ENCODE measurements around the gene MRM3.

MRM3 gene

GRCh38 chr17:773016-773415 is 9.1 kb upstream of the MRM3 start:
- Histone ChIP-seq H3K27ac (replicated peaks) (no peak overlapping the region), H3K4me3 (replicated peaks; ENCODE audit: insufficient read depth, low read length) (no peak overlapping the region)

DNA sequence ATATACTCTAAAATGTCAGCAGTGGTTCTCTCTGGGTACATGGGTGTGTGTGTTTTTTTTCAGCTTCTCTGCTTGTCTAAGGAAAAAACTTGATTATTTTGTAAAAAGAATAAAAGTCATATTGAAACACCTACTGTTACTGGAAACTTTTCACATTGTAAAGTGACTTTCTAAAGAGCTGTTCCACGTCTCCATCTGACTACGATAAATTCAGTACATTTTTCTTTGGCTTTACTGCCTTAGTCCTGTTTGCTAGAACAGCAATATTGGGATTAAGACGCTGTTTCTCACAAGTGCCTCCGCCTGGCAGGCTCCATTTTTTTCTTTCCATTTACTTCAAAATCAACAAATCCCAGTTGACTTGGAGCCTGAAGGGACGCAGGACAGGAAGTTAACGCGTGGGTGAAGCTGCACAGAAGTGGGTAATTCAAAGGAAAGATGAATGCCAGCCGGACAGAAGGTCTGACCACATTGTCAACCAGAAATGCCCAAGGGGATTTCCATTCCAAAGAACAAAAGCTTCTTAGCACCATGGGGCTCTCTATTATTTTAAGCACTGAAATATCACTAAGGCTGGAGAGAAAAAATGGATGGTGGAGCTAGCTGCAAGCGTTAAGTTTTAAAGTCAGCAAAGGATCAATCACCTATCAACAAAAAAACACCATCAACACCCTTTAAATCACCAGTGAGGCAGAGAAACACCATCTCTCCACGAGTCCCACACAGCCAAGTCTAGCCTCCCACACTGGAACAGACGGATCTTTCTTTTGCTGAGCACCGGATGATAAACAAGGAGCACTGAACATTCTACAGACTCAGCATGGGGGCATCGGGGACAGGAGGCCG is 8.5 kb upstream of the MRM3 start:
- H3K27ac ChIP-seq (replicated peaks): no peak overlapping the region
- H3K27me3 ChIP-seq (ENCODE audit: insufficient read depth, poor library complexity, severe bottlenecking): no peaks in the 10 kb centered on the region
- H3K4me3 ChIP-seq (replicated peaks; ENCODE audit: insufficient read depth, low read length): no peak overlapping the region
- TF ChIP-seq POLR2AphosphoS5 (IDR thresholded peaks at IDR 0.05; ENCODE audit: low read depth) (no peak), GABPA (IDR thresholded peaks at IDR 0.05; ENCODE audit: low read depth) (no peak), SPI1 (IDR thresholded peaks at IDR 0.05; ENCODE audit: borderline replicate concordance, low read depth) (no peak)
- TF ChIP-seq, protein P1, sequence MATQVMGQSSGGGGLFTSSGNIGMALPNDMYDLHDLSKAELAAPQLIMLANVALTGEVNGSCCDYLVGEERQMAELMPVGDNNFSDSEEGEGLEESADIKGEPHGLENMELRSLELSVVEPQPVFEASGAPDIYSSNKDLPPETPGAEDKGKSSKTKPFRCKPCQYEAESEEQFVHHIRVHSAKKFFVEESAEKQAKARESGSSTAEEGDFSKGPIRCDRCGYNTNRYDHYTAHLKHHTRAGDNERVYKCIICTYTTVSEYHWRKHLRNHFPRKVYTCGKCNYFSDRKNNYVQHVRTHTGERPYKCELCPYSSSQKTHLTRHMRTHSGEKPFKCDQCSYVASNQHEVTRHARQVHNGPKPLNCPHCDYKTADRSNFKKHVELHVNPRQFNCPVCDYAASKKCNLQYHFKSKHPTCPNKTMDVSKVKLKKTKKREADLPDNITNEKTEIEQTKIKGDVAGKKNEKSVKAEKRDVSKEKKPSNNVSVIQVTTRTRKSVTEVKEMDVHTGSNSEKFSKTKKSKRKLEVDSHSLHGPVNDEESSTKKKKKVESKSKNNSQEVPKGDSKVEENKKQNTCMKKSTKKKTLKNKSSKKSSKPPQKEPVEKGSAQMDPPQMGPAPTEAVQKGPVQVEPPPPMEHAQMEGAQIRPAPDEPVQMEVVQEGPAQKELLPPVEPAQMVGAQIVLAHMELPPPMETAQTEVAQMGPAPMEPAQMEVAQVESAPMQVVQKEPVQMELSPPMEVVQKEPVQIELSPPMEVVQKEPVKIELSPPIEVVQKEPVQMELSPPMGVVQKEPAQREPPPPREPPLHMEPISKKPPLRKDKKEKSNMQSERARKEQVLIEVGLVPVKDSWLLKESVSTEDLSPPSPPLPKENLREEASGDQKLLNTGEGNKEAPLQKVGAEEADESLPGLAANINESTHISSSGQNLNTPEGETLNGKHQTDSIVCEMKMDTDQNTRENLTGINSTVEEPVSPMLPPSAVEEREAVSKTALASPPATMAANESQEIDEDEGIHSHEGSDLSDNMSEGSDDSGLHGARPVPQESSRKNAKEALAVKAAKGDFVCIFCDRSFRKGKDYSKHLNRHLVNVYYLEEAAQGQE (IDR thresholded peaks at IDR 0.05; ENCODE audit: insufficient replicate concordance, low read depth): no peak
- TF ChIP-seq, protein P2, sequence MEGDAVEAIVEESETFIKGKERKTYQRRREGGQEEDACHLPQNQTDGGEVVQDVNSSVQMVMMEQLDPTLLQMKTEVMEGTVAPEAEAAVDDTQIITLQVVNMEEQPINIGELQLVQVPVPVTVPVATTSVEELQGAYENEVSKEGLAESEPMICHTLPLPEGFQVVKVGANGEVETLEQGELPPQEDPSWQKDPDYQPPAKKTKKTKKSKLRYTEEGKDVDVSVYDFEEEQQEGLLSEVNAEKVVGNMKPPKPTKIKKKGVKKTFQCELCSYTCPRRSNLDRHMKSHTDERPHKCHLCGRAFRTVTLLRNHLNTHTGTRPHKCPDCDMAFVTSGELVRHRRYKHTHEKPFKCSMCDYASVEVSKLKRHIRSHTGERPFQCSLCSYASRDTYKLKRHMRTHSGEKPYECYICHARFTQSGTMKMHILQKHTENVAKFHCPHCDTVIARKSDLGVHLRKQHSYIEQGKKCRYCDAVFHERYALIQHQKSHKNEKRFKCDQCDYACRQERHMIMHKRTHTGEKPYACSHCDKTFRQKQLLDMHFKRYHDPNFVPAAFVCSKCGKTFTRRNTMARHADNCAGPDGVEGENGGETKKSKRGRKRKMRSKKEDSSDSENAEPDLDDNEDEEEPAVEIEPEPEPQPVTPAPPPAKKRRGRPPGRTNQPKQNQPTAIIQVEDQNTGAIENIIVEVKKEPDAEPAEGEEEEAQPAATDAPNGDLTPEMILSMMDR (IDR thresholded peaks at IDR 0.05; ENCODE audit: insufficient read depth, low read length): no peak
- DNase-seq (ENCODE audit: low read depth in 1 of 2, low spot score in 1 of 2): no peak

More at GRCh38 chr17:773016-773415, 9.1 kb upstream of the MRM3 start:
- TF ChIP-seq GABPA (IDR thresholded peaks at IDR 0.05; ENCODE audit: low read depth) (no peak), SPI1 (IDR thresholded peaks at IDR 0.05; ENCODE audit: borderline replicate concordance, low read depth) (no peak), POLR2AphosphoS5 (IDR thresholded peaks at IDR 0.05; ENCODE audit: low read depth) (no peak)
- TF ChIP-seq, protein P2 (IDR thresholded peaks at IDR 0.05; ENCODE audit: insufficient read depth, low read length): no peak
- DNase-seq (ENCODE audit: low read depth in 1 of 2, low spot score in 1 of 2): no peak
- H3K27me3 ChIP-seq (ENCODE audit: insufficient read depth, poor library complexity, severe bottlenecking): no peaks in the 10 kb centered on the region

DNA sequence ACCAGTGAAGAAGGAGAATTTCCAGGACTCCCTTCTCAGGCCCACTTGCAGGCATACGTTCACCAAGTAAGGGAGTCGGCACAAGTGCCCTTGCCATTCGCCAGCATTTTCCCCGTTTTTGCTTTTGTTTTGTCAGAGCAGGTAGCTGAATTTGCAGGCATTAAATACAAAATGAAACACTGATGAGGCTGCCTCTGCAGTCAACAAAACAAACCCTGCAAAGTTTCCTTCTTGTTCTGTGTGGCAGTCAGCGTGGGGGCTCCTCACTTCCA is 7.9 kb upstream of the MRM3 start:
- TF ChIP-seq SPI1 (IDR thresholded peaks at IDR 0.05; ENCODE audit: borderline replicate concordance, low read depth) (no peak), GABPA (IDR thresholded peaks at IDR 0.05; ENCODE audit: low read depth) (no peak), POLR2AphosphoS5 (IDR thresholded peaks at IDR 0.05; ENCODE audit: low read depth) (no peak)
- TF ChIP-seq, protein P2 (IDR thresholded peaks at IDR 0.05; ENCODE audit: insufficient read depth, low read length): no peak
- TF ChIP-seq, protein P1 (IDR thresholded peaks at IDR 0.05; ENCODE audit: insufficient replicate concordance, low read depth): no peak
- DNase-seq (ENCODE audit: low read depth in 1 of 2, low spot score in 1 of 2): no peak
- Histone ChIP-seq H3K4me3 (replicated peaks; ENCODE audit: insufficient read depth, low read length) (no peak overlapping the region), H3K27ac (replicated peaks) (no peak overlapping the region), H3K27me3 (ENCODE audit: insufficient read depth, poor library complexity, severe bottlenecking) (no peaks in the 10 kb centered on the region)
